Activated T-helper 2 cell treated with anti-CD3 and anti-CD28 coated beads, Interferon-gamma antibody, Interleukin-2, Interleukin-4, amounts not matched to agents 10 μg/mL and 5 μg/mL and 100 μg/mL, durations not matched to agents 14 hours and 24 hours and 36 hours (primary cell): ENCODE results near the gene LASP1. TPM values are rescaled to one million over a fixed set of nuclear protein-coding genes. Genes with fewer than 3 reads are reported as not detected.
A peak's percentile ranks its signal among the peaks of the same experiment; 100 is the strongest.
"Not testable (repeated sequence)": the region's sequence is repeated elsewhere in the genome, so short reads cannot be mapped to it uniquely, and the experiment has no call there.

Source experiments
- DNase-seq: peaks from one replicate; pipeline ENCODE4 v3.0.0; 2021; ENCODE audit warnings: low spot score
- H3K27ac Mint-ChIP-seq: one replicate; pipeline ENCODE4 v1.8.0; 2021; ENCODE audit warnings: mixed read lengths
- H3K27me3 Mint-ChIP-seq: one replicate; pipeline ENCODE4 v1.8.0; 2021; ENCODE audit warnings: low read depth, mixed read lengths
- H3K36me3 Mint-ChIP-seq: one replicate; pipeline ENCODE4 v1.8.0; 2021; ENCODE audit warnings: low read depth, mixed read lengths
- H3K4me1 Mint-ChIP-seq: one replicate; pipeline ENCODE4 v1.8.0; 2021; ENCODE audit warnings: low read depth, mixed read lengths
- H3K4me3 Mint-ChIP-seq: one replicate; pipeline ENCODE4 v1.8.0; 2021; ENCODE audit warnings: low read depth, mild to moderate bottlenecking, moderate library complexity, mixed read lengths
- H3K9me3 Mint-ChIP-seq: one replicate; pipeline ENCODE4 v1.8.0; 2021; ENCODE audit warnings: mixed read lengths
- intact Hi-C: fragments of 100-400 bp; cut with micrococcal nuclease; formaldehyde crosslinking; loops from one replicate; pipeline ENCODE4 v1.15.1; 2023
- total RNA-seq: library from RNA; stranded (reverse); gene quantifications from 2 replicates; pipeline ENCODE4 v1.2.3, GENCODE V29; 2022

Gene LASP1
- total RNA-seq, 1 donor from 2014 or later = 151 TPM

GRCh38 chr17:38947189-38947588, 77.3 kb downstream of the LASP1 start:
- H3K9me3 Mint-ChIP-seq = no peaks in the 10 kb centered on the region
- H3K27ac Mint-ChIP-seq = no peak overlapping the region
- H3K4me3 Mint-ChIP-seq = no peak overlapping the region
- H3K27me3 Mint-ChIP-seq = no peaks in the 10 kb centered on the region
- intact Hi-C loops = no loop called here
- no peaks in the 10 kb centered on the region for H3K36me3 Mint-ChIP-seq
- peaks cover 7% of the 10 kb centered on the region for H3K4me1 Mint-ChIP-seq
- no peak for DNase-seq

- H3K27ac Mint-ChIP-seq, H3K27me3 Mint-ChIP-seq, intact Hi-C loops, H3K36me3 Mint-ChIP-seq, H3K4me1 Mint-ChIP-seq, H3K9me3 Mint-ChIP-seq, DNase-seq, H3K4me3 Mint-ChIP-seq: not testable (repeated sequence)
These were observed 83.9 kb downstream of the LASP1 start for GRCh38 chr17:38953800-38954199.

GRCh38 chr17:38958326-38958725, 88.5 kb downstream of the LASP1 start:
- Mint-ChIP-seq H3K36me3 (no peaks in the 10 kb centered on the region), H3K9me3 (no peaks in the 10 kb centered on the region), H3K27ac (no peak overlapping the region), H3K27me3 (no peaks in the 10 kb centered on the region), H3K4me1 (peaks cover 13% of the 10 kb centered on the region), H3K4me3 (no peak overlapping the region)
- DNase-seq = no peak
- intact Hi-C loops = no loop called here

GRCh38 chr17:38958756-38959155, 88.9 kb downstream of the LASP1 start:
- no peaks in the 10 kb centered on the region for H3K9me3 Mint-ChIP-seq
- H3K36me3 Mint-ChIP-seq = no peaks in the 10 kb centered on the region
- peaks cover 13% of the 10 kb centered on the region for H3K4me1 Mint-ChIP-seq
- H3K4me3 Mint-ChIP-seq = no peak overlapping the region
- H3K27ac Mint-ChIP-seq = no peak overlapping the region
- intact Hi-C loops = no loop called here
- DNase-seq = no peak
- H3K27me3 Mint-ChIP-seq = no peaks in the 10 kb centered on the region

GRCh38 chr17:38959508-38959907, 89.7 kb downstream of the LASP1 start:
- no peaks in the 10 kb centered on the region for H3K9me3 Mint-ChIP-seq
- DNase-seq = no peak
- H3K27me3 Mint-ChIP-seq = no peaks in the 10 kb centered on the region
- intact Hi-C loops = no loop called here
- no peaks in the 10 kb centered on the region for H3K36me3 Mint-ChIP-seq
- no peak overlapping the region for H3K4me3 Mint-ChIP-seq
- H3K27ac Mint-ChIP-seq = no peak overlapping the region
- H3K4me1 Mint-ChIP-seq = peaks cover 13% of the 10 kb centered on the region

GRCh38 chr17:38960402-38960801, 90.5 kb downstream of the LASP1 start:
- DNase-seq = no peak
- no peaks in the 10 kb centered on the region for H3K9me3 Mint-ChIP-seq
- H3K4me3 Mint-ChIP-seq = no peak overlapping the region
- H3K4me1 Mint-ChIP-seq = peaks cover 13% of the 10 kb centered on the region
- no peak overlapping the region for H3K27ac Mint-ChIP-seq
- no peaks in the 10 kb centered on the region for H3K36me3 Mint-ChIP-seq
- intact Hi-C loops = loop anchor here (10.0 kb wide), 1 partner anchor 66 kb away; no protein-coding TSS in a partner anchor
- no peaks in the 10 kb centered on the region for H3K27me3 Mint-ChIP-seq

GRCh38 chr17:38961413-38961812, 91.6 kb downstream of the LASP1 start:
- DNase-seq = no peak
- peaks cover 13% of the 10 kb centered on the region for H3K4me1 Mint-ChIP-seq
- no peaks in the 10 kb centered on the region for H3K27me3 Mint-ChIP-seq
- intact Hi-C loops = loop anchor here (10.0 kb wide), 1 partner anchor 67 kb away; no protein-coding TSS in a partner anchor
- H3K27ac Mint-ChIP-seq = no peak overlapping the region
- no peaks in the 10 kb centered on the region for H3K9me3 Mint-ChIP-seq
- H3K36me3 Mint-ChIP-seq = no peaks in the 10 kb centered on the region
- no peak overlapping the region for H3K4me3 Mint-ChIP-seq

- intact Hi-C loops = loop anchor here (10.0 kb wide), 1 partner anchor 73 kb away; no protein-coding TSS in a partner anchor
- Mint-ChIP-seq H3K27ac (peak within 1 kb of the TSS; percentile 65), H3K9me3 (no peaks in the 10 kb centered on the region), H3K27me3 (peaks cover 3% of the 10 kb centered on the region), H3K36me3 (peaks cover 3% of the 10 kb centered on the region), H3K4me3 (peak within 1 kb of the TSS; percentile 73), H3K4me1 (peaks cover 9% of the 10 kb centered on the region)
- DNase-seq = peak; percentile 71
These were observed 97.5 kb downstream of the LASP1 start, which contains the start of gene FBXO47 for GRCh38 chr17:38967290-38967738. TSS of gene FBXO47 (minus strand) at chr17:38967403. CDS start at chr17:38963025, 4,378 bp downstream.

GRCh38 chr17:38969281-38969680, 99.4 kb downstream of the LASP1 start:
- no peak overlapping the region for H3K27ac Mint-ChIP-seq
- peaks cover 9% of the 10 kb centered on the region for H3K4me1 Mint-ChIP-seq
- no peak overlapping the region for H3K4me3 Mint-ChIP-seq
- intact Hi-C loops = loop anchor here (10.0 kb wide), 1 partner anchor 74 kb away; no protein-coding TSS in a partner anchor
- no peaks in the 10 kb centered on the region for H3K9me3 Mint-ChIP-seq
- H3K36me3 Mint-ChIP-seq = peaks cover 3% of the 10 kb centered on the region
- peaks cover 7% of the 10 kb centered on the region for H3K27me3 Mint-ChIP-seq
- DNase-seq = no peak

GRCh38 chr17:38970128-38970527, 100.3 kb downstream of the LASP1 start:
- Mint-ChIP-seq H3K4me1 (peaks cover 9% of the 10 kb centered on the region), H3K9me3 (no peaks in the 10 kb centered on the region), H3K27ac (no peak overlapping the region), H3K36me3 (peaks cover 3% of the 10 kb centered on the region), H3K27me3 (peaks cover 9% of the 10 kb centered on the region), H3K4me3 (no peak overlapping the region)
- intact Hi-C loops = no loop called here
- no peak for DNase-seq

- Mint-ChIP-seq H3K4me3 (no peak overlapping the region), H3K27me3 (peaks cover 9% of the 10 kb centered on the region), H3K27ac (no peak overlapping the region), H3K4me1 (peaks cover 9% of the 10 kb centered on the region), H3K9me3 (no peaks in the 10 kb centered on the region), H3K36me3 (peaks cover 3% of the 10 kb centered on the region)
- intact Hi-C loops = no loop called here
- no peak for DNase-seq
These were observed 100.9 kb downstream of the LASP1 start for GRCh38 chr17:38970804-38971203.
